Parathyroid adenoma (tissue), 2 donors: ENCODE measurements around the gene CDCP2.

Experiments used
- H2AFZ ChIP-seq: fragments of 300-600 bp; sonication (generic); one replicate; pipeline ENCODE4 v1.7.0; 2017; ENCODE audit warnings: antibody characterized with exemption, mild to moderate bottlenecking
- H3K27ac ChIP-seq: fragments of 300-600 bp; sonication (generic); one replicate; pipeline ENCODE4 v1.7.0; 2017
- H3K27me3 ChIP-seq: fragments of 300-600 bp; sonication (generic); one replicate; pipeline ENCODE4 v1.7.0; 2017; ENCODE audit warnings: low read length; ENCODE audit not compliant: control insufficient read depth, insufficient read depth
- H3K36me3 ChIP-seq: fragments of 300-600 bp; sonication (generic); one replicate; pipeline ENCODE4 v1.7.0; 2017; ENCODE audit warnings: low read length; ENCODE audit not compliant: control insufficient read depth, insufficient read depth
- H3K4me1 ChIP-seq: fragments of 300-600 bp; sonication (generic); one replicate; pipeline ENCODE4 v1.7.0; 2017; ENCODE audit warnings: control low read depth
- H3K4me2 ChIP-seq: fragments of 300-600 bp; sonication (generic); one replicate; pipeline ENCODE4 v1.7.0; 2017; ENCODE audit warnings: low read length
- H3K4me3 ChIP-seq: fragments of 300-600 bp; sonication (generic); one replicate; pipeline ENCODE4 v1.7.0; 2017; ENCODE audit warnings: low read depth, low read length
- H3K79me2 ChIP-seq: fragments of 300-600 bp; sonication (generic); one replicate; pipeline ENCODE4 v1.7.0; 2017; ENCODE audit warnings: control low read depth
- H3K9ac ChIP-seq: fragments of 300-600 bp; sonication (generic); one replicate; pipeline ENCODE4 v1.7.0; 2017; ENCODE audit warnings: mild to moderate bottlenecking
- H3K9me3 ChIP-seq: fragments of 300-600 bp; sonication (generic); one replicate; pipeline ENCODE4 v1.7.0; 2017; ENCODE audit warnings: low read length; ENCODE audit not compliant: control insufficient read depth
- CTCF ChIP-seq: fragments of 300-600 bp; sonication (generic); IDR thresholded peaks from one replicate; pipeline ENCODE4 v1.7.0; 2017; ENCODE audit warnings: antibody characterized with exemption, mild to moderate bottlenecking
- donor health status: primary hyperparathyroidism.

The CDCP2 gene

GRCh38 chr1:54151013-54151412, 1.8 kb downstream of the CDCP2 start:
- H3K4me3 ChIP-seq = no peak overlapping the region
- H3K9ac ChIP-seq = no peak overlapping the region
- no peaks in the 10 kb centered on the region for H3K4me1 ChIP-seq
- no peak overlapping the region for H3K27ac ChIP-seq
- no peak overlapping the region for H3K4me2 ChIP-seq
- no peak overlapping the region for H2AFZ ChIP-seq
- no peaks in the 10 kb centered on the region for H3K27me3 ChIP-seq
- TF ChIP-seq CTCF = no peak
- no peaks in the 10 kb centered on the region for H3K79me2 ChIP-seq
- no peaks in the 10 kb centered on the region for H3K36me3 ChIP-seq
- no peaks in the 10 kb centered on the region for H3K9me3 ChIP-seq

- H3K9ac ChIP-seq = no peak overlapping the region
- H3K27me3 ChIP-seq = no peaks in the 10 kb centered on the region
- no peak overlapping the region for H2AFZ ChIP-seq
- TF ChIP-seq CTCF = no peak
- no peak overlapping the region for H3K27ac ChIP-seq
- H3K4me2 ChIP-seq = no peak overlapping the region
- no peaks in the 10 kb centered on the region for H3K79me2 ChIP-seq
- no peaks in the 10 kb centered on the region for H3K9me3 ChIP-seq
- no peaks in the 10 kb centered on the region for H3K4me1 ChIP-seq
- H3K36me3 ChIP-seq = no peaks in the 10 kb centered on the region
- H3K4me3 ChIP-seq = no peak overlapping the region
These were observed 3.1 kb downstream of the CDCP2 start for GRCh38 chr1:54149734-54150133.

GRCh38 chr1:54144366-54144765, 8.4 kb downstream of the CDCP2 start:
- Histone ChIP-seq H3K27me3 (no peaks in the 10 kb centered on the region), H3K27ac (no peak overlapping the region), H3K4me2 (no peak overlapping the region), H3K4me3 (no peak overlapping the region), H2AFZ (no peak overlapping the region), H3K79me2 (no peaks in the 10 kb centered on the region), H3K9me3 (no peaks in the 10 kb centered on the region), H3K4me1 (no peaks in the 10 kb centered on the region), H3K9ac (no peak overlapping the region), H3K36me3 (no peaks in the 10 kb centered on the region)
- no peak for TF ChIP-seq CTCF

GRCh38 chr1:54142146-54142900, 10.5 kb downstream of the CDCP2 start:
- TF ChIP-seq CTCF = no peak
- Histone ChIP-seq H2AFZ (no peak overlapping the region), H3K79me2 (no peaks in the 10 kb centered on the region), H3K9ac (no peak overlapping the region), H3K36me3 (no peaks in the 10 kb centered on the region), H3K4me2 (no peak overlapping the region), H3K4me1 (no peaks in the 10 kb centered on the region), H3K9me3 (no peaks in the 10 kb centered on the region), H3K4me3 (no peak overlapping the region), H3K27ac (no peak overlapping the region), H3K27me3 (no peaks in the 10 kb centered on the region)

GRCh38 chr1:54139711-54140110, 13.1 kb downstream of the CDCP2 start:
- H3K27me3 ChIP-seq = no peaks in the 10 kb centered on the region
- H3K79me2 ChIP-seq = no peaks in the 10 kb centered on the region
- no peak overlapping the region for H3K27ac ChIP-seq
- H3K4me2 ChIP-seq = no peak overlapping the region
- H2AFZ ChIP-seq = no peak overlapping the region
- TF ChIP-seq CTCF = no peak
- no peaks in the 10 kb centered on the region for H3K9me3 ChIP-seq
- H3K4me1 ChIP-seq = no peaks in the 10 kb centered on the region
- no peaks in the 10 kb centered on the region for H3K36me3 ChIP-seq
- no peak overlapping the region for H3K9ac ChIP-seq
- H3K4me3 ChIP-seq = no peak overlapping the region
